IPS-18a (cell line): ENCODE measurements around the gene G3BP1.
"Not testable (repeated sequence)": the region's sequence is repeated elsewhere in the genome, so short reads cannot be mapped to it uniquely, and the experiment has no call there.

Experiments
- H3K27ac ChIP-seq: one replicate; pipeline ENCODE4 v1.5.1; 2013; ENCODE audit warnings: low read length
- H3K27me3 ChIP-seq: one replicate; pipeline ENCODE4 v1.6.1; 2013; ENCODE audit warnings: mild to moderate bottlenecking, low read length; ENCODE audit not compliant: control insufficient read depth, insufficient read depth
- H3K36me3 ChIP-seq: one replicate; pipeline ENCODE4 v1.6.1; 2013; ENCODE audit warnings: low read depth, low read length; ENCODE audit not compliant: control insufficient read depth
- H3K4me1 ChIP-seq: one replicate; pipeline ENCODE4 v1.6.1; 2013; ENCODE audit warnings: low read depth, low read length; ENCODE audit not compliant: control insufficient read depth
- H3K4me3 ChIP-seq: one replicate; pipeline ENCODE4 v1.5.1; 2013; ENCODE audit warnings: low read length
- H3K9ac ChIP-seq: one replicate; pipeline ENCODE4 v1.6.1; 2013; ENCODE audit warnings: mild to moderate bottlenecking, low read length, moderate library complexity
- H3K9me3 ChIP-seq: one replicate; pipeline ENCODE4 v1.6.1; 2013; ENCODE audit warnings: low read depth, low read length; ENCODE audit not compliant: control insufficient read depth

Gene G3BP1

DNA sequence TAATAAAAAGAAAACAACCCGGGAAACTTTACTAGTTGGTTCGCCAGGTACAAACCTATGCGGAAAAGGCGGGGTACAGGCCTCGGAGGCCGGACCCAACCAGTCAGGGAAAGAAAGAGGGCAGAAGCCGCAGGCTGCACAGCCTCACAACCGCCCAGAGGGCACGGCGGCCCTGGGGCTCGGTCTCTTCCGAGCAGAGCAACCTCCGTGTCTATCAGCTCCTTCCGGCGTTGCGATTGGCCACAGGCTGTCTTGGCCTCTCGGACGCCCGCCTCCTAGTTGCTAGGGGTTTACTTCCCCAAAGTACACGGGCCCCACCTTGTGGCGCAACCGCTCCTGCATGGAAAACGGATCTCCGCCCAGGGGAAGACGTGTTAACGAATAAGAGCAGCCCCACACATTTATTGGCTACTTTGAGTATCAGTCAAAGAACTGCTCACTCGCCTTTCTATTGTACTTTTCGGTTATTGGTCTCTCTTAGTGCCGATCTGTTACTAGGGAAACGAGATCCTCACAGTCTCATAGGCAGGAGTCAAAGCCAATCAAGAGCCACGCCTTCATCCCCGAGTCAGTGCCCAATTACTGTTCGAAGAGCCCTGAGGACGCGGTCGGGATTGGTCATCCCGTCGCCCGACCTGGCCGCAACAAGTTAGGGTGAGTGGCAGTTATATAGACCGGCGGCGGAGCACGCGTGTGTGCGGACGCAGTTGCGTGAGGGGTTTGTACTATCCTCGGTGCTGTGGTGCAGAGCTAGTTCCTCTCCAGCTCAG, at the start of gene G3BP1:
TSS of gene G3BP1 (plus strand) at position 696 of the 770 bp plus-strand sequence. CDS start 14,667 bp downstream, outside the sequence.
- H3K4me3 ChIP-seq = peak within 1 kb of the TSS; percentile 93

DNA sequence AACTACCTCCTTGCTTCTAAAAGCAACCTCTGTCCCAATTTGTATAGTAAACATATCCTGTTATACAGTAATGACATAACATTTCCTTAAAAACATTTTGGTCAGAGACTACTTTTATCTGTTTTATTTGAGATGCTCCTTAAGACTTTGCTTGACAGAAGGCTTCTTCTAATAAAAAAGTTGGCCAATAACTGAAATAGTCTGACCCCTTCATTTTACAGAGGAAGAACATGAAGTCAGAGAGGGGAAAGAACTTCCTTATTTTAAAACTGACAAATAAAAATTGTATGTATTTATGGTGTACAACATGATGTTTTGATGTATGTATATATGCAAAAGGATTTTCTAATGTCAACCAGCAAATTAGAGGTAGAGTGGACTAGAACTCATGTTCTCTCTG, 49.2 kb upstream of the G3BP1 start:
- no peak overlapping the region for H3K9ac ChIP-seq
- peaks cover 4% of the 10 kb centered on the region for H3K27me3 ChIP-seq
- no peaks in the 10 kb centered on the region for H3K9me3 ChIP-seq
- peaks cover 9% of the 10 kb centered on the region for H3K4me1 ChIP-seq
- H3K27ac ChIP-seq = no peak overlapping the region
- no peak overlapping the region for H3K4me3 ChIP-seq
- no peaks in the 10 kb centered on the region for H3K36me3 ChIP-seq

More for the DNA sequence above, at the start of gene G3BP1:
- peak within 1 kb of the TSS; percentile 93 for H3K27ac ChIP-seq
- H3K9ac ChIP-seq = peak within 1 kb of the TSS; percentile 96
- H3K9me3 ChIP-seq = no peaks in the 10 kb centered on the region
- peaks cover 24% of the 10 kb centered on the region for H3K4me1 ChIP-seq
- H3K27me3 ChIP-seq = no peaks in the 10 kb centered on the region
- H3K36me3 ChIP-seq = no peaks in the 10 kb centered on the region

DNA sequence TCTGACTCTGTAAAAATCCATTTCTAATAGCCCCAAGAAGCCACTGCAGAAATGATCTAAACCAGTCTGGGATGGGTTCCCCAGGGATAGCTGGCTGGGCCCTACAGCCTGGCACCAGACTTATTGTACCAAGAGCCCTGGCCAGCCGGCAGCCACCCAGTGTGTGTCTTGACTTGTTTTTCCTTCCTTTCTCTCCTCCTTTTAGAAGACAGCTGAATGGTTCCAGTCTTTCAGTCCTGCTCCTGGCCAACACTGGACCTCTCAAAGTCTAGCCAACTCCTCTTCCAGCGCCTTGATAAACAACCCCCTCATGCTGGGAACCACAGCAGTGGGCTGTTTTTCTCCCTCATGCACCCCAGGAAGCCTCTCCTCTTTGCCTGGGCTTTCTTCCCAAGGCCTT, 47.4 kb upstream of the G3BP1 start:
- H3K27me3 ChIP-seq = no peaks in the 10 kb centered on the region
- H3K27ac ChIP-seq = no peak overlapping the region
- H3K4me3 ChIP-seq = no peak overlapping the region
- no peaks in the 10 kb centered on the region for H3K9me3 ChIP-seq
- no peak overlapping the region for H3K9ac ChIP-seq
- no peaks in the 10 kb centered on the region for H3K36me3 ChIP-seq
- peaks cover 9% of the 10 kb centered on the region for H3K4me1 ChIP-seq

DNA sequence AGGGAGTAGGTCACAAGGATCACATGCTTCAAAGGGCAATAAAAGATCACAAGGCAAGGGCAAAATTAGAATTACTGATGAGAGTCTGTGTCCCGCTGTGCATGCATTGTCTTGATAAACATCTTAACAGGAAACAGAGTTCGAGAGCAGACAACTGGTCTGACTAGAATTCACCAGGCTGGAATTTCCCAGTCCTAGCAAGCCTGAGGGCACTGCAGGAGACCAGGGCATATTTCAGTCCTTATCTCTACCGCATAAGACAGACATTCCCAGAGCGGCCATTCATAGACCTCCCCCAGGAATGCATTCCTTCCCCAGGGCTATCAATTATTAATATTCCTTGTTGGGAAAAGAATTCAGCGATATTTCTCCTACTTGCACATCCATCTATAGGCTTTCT, 42.2 kb upstream of the G3BP1 start:
- H3K4me3 ChIP-seq, H3K27ac ChIP-seq, H3K36me3 ChIP-seq, H3K9ac ChIP-seq, H3K9me3 ChIP-seq, H3K4me1 ChIP-seq, H3K27me3 ChIP-seq: not testable (repeated sequence)

DNA sequence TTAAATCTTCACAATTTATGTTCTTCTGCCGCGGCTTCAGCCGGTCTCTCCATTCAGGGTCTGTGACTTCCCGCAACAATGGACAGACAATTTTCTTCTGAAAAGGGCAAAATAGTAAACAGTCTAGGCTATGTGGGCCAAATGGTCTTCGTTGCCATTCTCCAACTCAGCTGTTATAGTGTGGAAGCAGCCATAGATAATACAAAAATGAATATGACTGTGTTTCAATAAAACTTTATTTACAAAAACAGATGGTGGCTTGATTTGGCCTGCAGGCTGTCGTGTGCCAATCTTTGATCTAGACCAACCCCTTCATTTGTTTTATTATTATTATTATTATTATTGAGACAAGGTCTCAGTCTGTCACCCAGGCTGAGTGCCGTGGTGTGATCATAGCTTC, 41.4 kb upstream of the G3BP1 start:
- H3K4me1 ChIP-seq = peaks cover 4% of the 10 kb centered on the region
- H3K4me3 ChIP-seq = no peak overlapping the region
- no peaks in the 10 kb centered on the region for H3K36me3 ChIP-seq
- peaks cover 6% of the 10 kb centered on the region for H3K9me3 ChIP-seq
- H3K9ac ChIP-seq = no peak overlapping the region
- H3K27ac ChIP-seq = no peak overlapping the region
- no peaks in the 10 kb centered on the region for H3K27me3 ChIP-seq

DNA sequence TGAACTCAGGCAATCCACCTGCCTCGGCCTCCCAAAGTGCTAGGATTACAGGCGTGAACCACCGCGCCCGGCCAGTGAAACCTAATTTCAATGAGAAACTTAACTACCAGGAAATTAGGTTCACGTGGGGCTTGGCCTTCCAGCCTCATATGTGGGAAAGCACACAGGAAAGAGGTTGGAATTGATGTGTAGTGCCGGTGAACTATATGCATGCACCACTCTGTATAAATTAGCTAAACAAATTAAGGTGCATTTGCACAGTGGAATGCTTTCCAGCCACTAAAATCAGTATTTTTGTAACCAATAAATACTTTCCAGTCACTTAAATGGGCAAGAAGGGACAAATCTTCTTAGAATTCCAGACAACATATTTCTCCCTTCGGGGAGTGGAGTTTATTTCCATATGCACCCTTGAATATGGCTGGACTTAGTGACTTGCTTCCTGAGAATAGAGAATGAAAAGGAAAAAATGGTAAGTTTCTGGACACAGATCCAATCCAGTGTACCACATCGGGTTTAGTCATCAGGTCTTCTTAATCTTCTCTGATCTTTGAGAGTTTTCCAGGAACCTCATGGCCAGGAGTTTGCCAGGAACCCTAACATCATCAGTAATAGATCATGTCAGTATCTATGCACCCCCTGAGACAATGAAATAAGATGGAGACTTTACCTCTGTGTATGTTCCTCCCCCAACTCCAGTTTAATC, 38.2 kb upstream of the G3BP1 start:
- no peak overlapping the region for H3K27ac ChIP-seq

DNA sequence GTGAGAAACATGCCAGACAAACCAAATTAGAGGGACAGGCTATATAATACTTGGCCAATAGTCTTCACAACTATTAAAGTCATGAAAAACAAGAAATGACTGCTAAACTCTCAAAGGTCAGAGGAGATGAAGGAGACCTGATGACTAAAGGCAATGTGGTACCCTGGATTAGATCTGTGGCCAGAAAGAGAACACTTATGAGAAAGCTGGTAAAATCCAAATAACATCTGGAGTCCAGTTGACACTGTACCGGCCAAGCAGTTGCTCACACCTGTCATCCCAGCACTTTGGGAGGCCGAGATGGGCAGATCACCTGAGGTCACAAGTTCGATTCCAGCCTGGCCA, 37.7 kb upstream of the G3BP1 start:
- peaks cover 4% of the 10 kb centered on the region for H3K4me1 ChIP-seq
- H3K4me3 ChIP-seq = no peak overlapping the region
- no peaks in the 10 kb centered on the region for H3K27me3 ChIP-seq
- no peaks in the 10 kb centered on the region for H3K36me3 ChIP-seq
- peaks cover 6% of the 10 kb centered on the region for H3K9me3 ChIP-seq
- H3K27ac ChIP-seq = no peak overlapping the region
- H3K9ac ChIP-seq = no peak overlapping the region

More for the DNA sequence above, 38.2 kb upstream of the G3BP1 start:
- Histone ChIP-seq H3K9me3 (peaks cover 6% of the 10 kb centered on the region), H3K4me3 (no peak overlapping the region), H3K4me1 (peaks cover 4% of the 10 kb centered on the region), H3K36me3 (no peaks in the 10 kb centered on the region), H3K27me3 (no peaks in the 10 kb centered on the region), H3K9ac (no peak overlapping the region)

DNA sequence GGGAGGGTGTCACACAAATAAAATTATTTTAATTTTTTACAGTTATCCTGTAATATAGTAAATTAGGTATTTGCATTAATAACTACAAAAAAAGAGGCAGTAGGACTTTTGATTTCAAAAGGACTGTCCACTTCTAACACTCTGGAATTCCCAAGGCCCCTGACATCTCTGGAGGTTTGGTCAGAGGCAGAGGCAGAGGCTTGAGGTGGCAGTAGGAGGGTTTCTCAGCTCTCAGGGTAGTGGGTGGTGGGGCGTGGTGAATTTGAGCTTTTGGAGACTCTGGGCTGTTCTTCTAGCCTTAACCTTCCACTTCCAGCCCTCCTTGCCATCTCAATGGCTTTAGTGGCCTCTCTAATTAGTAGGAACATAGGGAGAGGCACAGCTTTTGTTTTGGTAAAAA, 36.1 kb upstream of the G3BP1 start:
- Histone ChIP-seq H3K36me3 (no peaks in the 10 kb centered on the region), H3K4me3 (no peak overlapping the region), H3K27ac (no peak overlapping the region), H3K27me3 (no peaks in the 10 kb centered on the region), H3K4me1 (peaks cover 17% of the 10 kb centered on the region), H3K9me3 (peaks cover 3% of the 10 kb centered on the region), H3K9ac (no peak overlapping the region)

DNA sequence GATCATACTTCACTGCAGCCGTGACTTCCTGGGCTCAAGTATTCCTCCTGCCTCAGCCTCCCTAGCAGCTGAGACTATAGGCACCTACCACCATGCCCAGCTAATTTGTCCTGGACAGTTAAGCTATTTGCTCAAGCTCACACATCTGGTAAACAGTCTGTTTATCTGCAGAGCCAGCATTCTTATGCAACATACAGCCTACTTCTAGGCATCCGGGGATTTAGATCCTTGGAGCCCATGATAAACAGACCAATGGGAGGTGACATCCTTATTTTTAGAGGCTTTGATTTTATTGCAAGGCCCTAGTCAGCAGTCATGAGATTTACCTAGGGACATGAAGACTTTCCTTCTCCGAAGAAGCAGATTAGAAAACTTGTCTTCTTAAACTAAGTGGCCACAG, 34.3 kb upstream of the G3BP1 start:
- Histone ChIP-seq H3K4me1 (peaks cover 16% of the 10 kb centered on the region), H3K9me3 (no peaks in the 10 kb centered on the region), H3K4me3 (no peak overlapping the region), H3K36me3 (no peaks in the 10 kb centered on the region), H3K9ac (no peak overlapping the region), H3K27ac (no peak overlapping the region), H3K27me3 (no peaks in the 10 kb centered on the region)

DNA sequence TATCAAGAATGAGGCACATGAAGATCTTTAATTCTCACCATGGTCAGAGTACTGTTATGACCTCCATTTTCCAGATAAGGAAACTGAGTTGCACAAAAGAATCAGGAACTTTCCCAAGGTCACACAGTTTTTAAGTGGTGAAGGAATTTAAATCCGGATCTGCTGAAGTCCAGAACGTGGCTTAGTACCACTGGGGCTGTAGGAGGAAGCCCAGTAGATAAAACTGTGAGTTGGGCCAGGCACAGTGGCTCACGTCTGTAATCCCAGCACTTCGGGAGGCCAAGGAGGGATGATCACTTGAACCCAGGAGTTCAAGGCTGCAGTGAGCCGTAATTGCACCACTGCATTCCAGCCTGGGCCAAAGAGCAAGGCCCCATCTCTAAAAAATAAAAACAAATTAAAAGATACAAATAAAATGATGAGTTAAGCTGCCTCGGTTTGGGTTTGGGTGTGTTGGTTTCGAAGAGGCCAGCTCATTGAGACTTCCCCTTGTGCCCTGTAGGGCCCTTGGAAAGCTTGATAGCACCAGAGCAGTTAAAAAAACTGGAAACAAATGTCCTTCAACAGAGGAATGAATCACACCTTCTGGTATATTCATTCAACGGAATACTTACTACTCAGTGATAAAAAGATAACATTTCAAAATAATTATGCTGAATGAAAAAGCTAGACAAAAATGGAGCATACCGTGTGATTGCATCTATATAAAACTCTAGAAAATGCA, 33.5 kb upstream of the G3BP1 start:
- Histone ChIP-seq H3K9me3 (no peaks in the 10 kb centered on the region), H3K4me3 (no peak overlapping the region), H3K27ac (no peak overlapping the region), H3K36me3 (no peaks in the 10 kb centered on the region), H3K9ac (no peak overlapping the region), H3K27me3 (no peaks in the 10 kb centered on the region), H3K4me1 (peaks cover 13% of the 10 kb centered on the region)

DNA sequence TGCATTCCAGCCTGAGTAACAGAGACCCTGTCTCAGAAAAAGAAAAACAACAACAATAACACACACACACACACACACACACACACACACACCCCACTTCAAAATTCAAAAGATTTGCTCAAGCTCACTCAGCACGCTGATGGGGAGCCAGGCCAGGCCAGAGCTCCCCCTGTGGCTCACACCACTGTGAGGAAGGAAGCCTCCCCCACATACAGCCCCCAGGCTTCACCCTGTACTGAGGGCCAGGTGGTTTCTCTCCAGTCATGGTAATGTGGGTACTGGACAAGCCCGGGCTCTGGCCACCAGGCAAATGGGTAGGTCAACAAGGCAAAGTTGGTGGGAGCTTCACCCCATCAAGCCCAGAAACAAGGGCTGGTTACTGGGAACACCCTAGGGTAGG, 32.4 kb upstream of the G3BP1 start:
- Histone ChIP-seq H3K4me1 (peaks cover 13% of the 10 kb centered on the region), H3K27ac (no peak overlapping the region), H3K9me3 (no peaks in the 10 kb centered on the region), H3K4me3 (no peak overlapping the region), H3K27me3 (no peaks in the 10 kb centered on the region), H3K36me3 (no peaks in the 10 kb centered on the region), H3K9ac (no peak overlapping the region)
